Nephron (organoid): ENCODE measurements around the gene NOTCH4.

ENCODE experiments used
- H3K27ac Mint-ChIP-seq, 3 experiments: 2 replicates each; pipeline ENCODE4 v1.8.0; 2020; ENCODE audit warnings: mixed read lengths in 3 of 3, mild to moderate bottlenecking in 2 of 3, moderate library complexity in 1 of 3
- H3K27me3 Mint-ChIP-seq: 2 replicates; pipeline ENCODE4 v1.8.0; 2021; ENCODE audit warnings: low read depth, mild to moderate bottlenecking, moderate library complexity, mixed read lengths
- H3K36me3 Mint-ChIP-seq: 2 replicates; pipeline ENCODE4 v1.8.0; 2020; ENCODE audit warnings: low read depth, mixed read lengths
- H3K4me1 Mint-ChIP-seq: 2 replicates; pipeline ENCODE4 v1.8.0; 2020; ENCODE audit warnings: mixed read lengths
- H3K4me3 Mint-ChIP-seq, 3 experiments: 2 replicates each; pipeline ENCODE4 v1.8.0; 2020; ENCODE audit warnings: mild to moderate bottlenecking in 3 of 3, mixed read lengths in 3 of 3, moderate library complexity in 2 of 3
- H3K9me3 Mint-ChIP-seq: 2 replicates; pipeline ENCODE4 v1.8.0; 2020; ENCODE audit warnings: mixed read lengths
- CTCF ChIP-seq, 3 experiments: fragments of 200-600 bp; sonication (generic); IDR thresholded peaks; one replicate each; pipeline ENCODE4 v1.5.0; 2021; ENCODE audit warnings: antibody characterized with exemption in 3 of 3; ENCODE audit not compliant: unreplicated experiment in 3 of 3

NOTCH4 gene

GRCh38 chr6:32192608-32193039 is 31.2 kb downstream of the NOTCH4 start, which contains the start of gene GPSM3:
TSS of gene GPSM3 (minus strand) at chr6:32192643. CDS start at chr6:32192513, 130 bp downstream.
- Mint-ChIP-seq H3K27me3 (no peaks in the 10 kb centered on the region), H3K27ac (peak within 1 kb of the TSS; percentile 99 to 100 (median 100)), H3K4me1 (peaks cover 60% of the 10 kb centered on the region), H3K36me3 (peaks cover 2% of the 10 kb centered on the region), H3K4me3 (peak within 1 kb of the TSS; percentile 67 to 75 (median 73)), H3K9me3 (no peaks in the 10 kb centered on the region)
- TF ChIP-seq CTCF (IDR thresholded peaks at IDR 0.05; ENCODE audit: unreplicated experiment in 3 of 3), result no peak

- no peak for TF ChIP-seq CTCF (IDR thresholded peaks at IDR 0.05; ENCODE audit: unreplicated experiment in 3 of 3)
- H3K27me3 Mint-ChIP-seq, result no peaks in the 10 kb centered on the region
- H3K36me3 Mint-ChIP-seq, result peaks cover 9% of the 10 kb centered on the region
- peak overlapping the region; percentile 99 to 100 (median 99) for H3K27ac Mint-ChIP-seq
- peak overlapping the region; percentile 67 to 75 (median 73) for H3K4me3 Mint-ChIP-seq
- no peaks in the 10 kb centered on the region for H3K9me3 Mint-ChIP-seq
- H3K4me1 Mint-ChIP-seq, result peaks cover 64% of the 10 kb centered on the region
These were observed 31.9 kb downstream of the NOTCH4 start for GRCh38 chr6:32191696-32192607.

GRCh38 chr6:32190911-32191677 is 32.8 kb downstream of the NOTCH4 start:
- TF ChIP-seq CTCF (IDR thresholded peaks at IDR 0.05; ENCODE audit: unreplicated experiment in 3 of 3), result no peak
- H3K27me3 Mint-ChIP-seq, result no peaks in the 10 kb centered on the region
- H3K4me1 Mint-ChIP-seq, result peaks cover 67% of the 10 kb centered on the region
- H3K4me3 Mint-ChIP-seq, result peak overlapping the region; percentile 67 to 75 (median 73)
- peak overlapping the region; percentile 99 to 100 (median 99) for H3K27ac Mint-ChIP-seq
- H3K36me3 Mint-ChIP-seq, result peaks cover 17% of the 10 kb centered on the region
- H3K9me3 Mint-ChIP-seq, result no peaks in the 10 kb centered on the region

- Mint-ChIP-seq H3K27ac (peak within 1 kb of the TSS; percentile 99 to 100 (median 100)), H3K27me3 (no peaks in the 10 kb centered on the region), H3K36me3 (peaks cover 24% of the 10 kb centered on the region), H3K4me3 (peak within 1 kb of the TSS; percentile 97 to 99 (median 98)), H3K4me1 (peaks cover 72% of the 10 kb centered on the region), H3K9me3 (no peaks in the 10 kb centered on the region)
- no peak for TF ChIP-seq CTCF (IDR thresholded peaks at IDR 0.05; ENCODE audit: unreplicated experiment in 3 of 3)
These were observed 33.6 kb downstream of the NOTCH4 start, which contains the start of gene PBX2 for GRCh38 chr6:32190054-32190851. TSS of gene PBX2 (minus strand) at chr6:32190202. CDS start at chr6:32189915, 287 bp downstream.

- no peak for TF ChIP-seq CTCF (IDR thresholded peaks at IDR 0.05; ENCODE audit: unreplicated experiment in 3 of 3)
- peak overlapping the region; percentile 97 to 99 (median 98) for H3K4me3 Mint-ChIP-seq
- peaks cover 24% of the 10 kb centered on the region for H3K36me3 Mint-ChIP-seq
- no peaks in the 10 kb centered on the region for H3K27me3 Mint-ChIP-seq
- peak overlapping the region; percentile 99 to 100 (median 99) for H3K27ac Mint-ChIP-seq
- no peaks in the 10 kb centered on the region for H3K9me3 Mint-ChIP-seq
- H3K4me1 Mint-ChIP-seq, result peaks cover 66% of the 10 kb centered on the region
These were observed 34.2 kb downstream of the NOTCH4 start for GRCh38 chr6:32189742-32190053.
